NCI-H1092 treated with DMSO at 0.1 percent for 48 hours (cell line): ENCODE results near the gene HAUS8.

Source experiments
- DNase-seq: peaks from one replicate; lab custom pipeline; 2025; lab: John Stamatoyannopoulos, UW

HAUS8 gene

DNA sequence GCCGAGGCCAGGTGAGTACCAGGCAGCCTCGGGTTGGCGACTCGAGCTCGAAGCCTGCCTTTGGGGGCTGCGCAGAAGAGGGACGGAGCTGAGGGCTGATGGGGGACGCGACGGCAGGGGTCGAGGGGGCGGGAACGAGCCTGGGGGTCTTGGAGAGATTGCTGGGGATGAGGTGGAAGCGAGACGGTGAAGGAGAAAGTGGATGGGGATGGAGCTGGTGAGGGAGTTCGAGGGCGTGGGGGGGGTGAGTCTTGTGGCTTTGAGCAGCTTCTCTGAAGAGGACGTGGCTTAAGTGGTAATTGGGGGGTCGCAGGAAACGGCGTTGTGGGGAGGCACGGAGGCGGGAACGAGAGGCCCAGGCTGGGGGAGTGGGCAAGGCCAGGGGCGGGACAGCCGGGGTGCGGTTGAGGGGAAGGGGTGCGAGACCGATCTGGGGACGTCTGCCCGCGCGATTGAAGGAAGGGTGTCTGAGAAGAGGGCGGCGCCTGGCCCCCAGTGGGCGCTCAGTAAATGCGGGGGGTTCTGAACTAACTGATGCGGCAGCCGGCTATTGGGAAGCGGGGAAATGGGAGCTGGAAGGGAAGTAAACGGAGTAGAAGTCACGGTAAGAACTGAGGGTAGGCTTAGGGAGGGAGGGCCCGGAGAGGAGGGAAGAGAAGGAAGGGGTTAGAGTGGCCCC, 751 bp upstream of the HAUS8 start:
- DNase-seq = peak; percentile 31

- peak; percentile 69 for DNase-seq
Observed at GRCh38 chr19:17074634-17075034, 618 bp downstream of the HAUS8 start.

DNA sequence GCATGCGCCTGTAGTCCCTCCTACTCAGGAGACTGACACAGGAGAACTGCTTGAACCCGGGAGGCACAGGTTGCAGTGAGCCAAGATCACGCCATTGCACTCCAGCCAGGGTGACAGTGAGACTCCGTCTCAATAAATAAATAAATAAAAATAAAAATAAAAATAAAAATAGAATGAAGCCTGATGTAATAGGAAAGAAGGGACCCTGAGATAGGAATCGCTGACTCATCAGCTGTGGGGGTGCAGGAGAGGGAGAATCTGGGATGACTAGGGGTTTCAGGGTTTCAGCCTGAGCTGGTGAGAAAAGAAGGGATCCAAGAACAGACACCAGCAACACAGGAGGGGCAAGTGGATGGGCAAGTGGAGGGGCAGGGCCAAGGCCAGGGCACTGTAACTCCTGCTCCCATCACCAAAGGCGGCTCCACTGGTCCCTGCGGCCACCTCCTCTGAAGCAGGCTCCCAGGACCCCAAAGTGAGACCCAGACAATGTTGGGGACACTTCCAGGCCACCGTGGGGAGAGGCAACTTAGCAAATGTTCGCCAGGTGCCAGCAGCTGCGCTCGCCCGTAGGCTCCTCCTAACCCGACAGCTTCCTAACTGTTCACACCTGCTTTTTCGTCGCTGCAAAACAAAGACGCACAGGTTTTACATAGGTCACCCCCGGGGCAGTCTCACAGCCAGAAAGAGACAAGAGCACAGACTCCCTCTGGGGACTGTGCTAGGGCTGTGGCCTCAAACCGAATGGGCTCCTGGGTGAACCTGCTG, 1.2 kb downstream of the HAUS8 start:
- peak; percentile 18 for DNase-seq

GRCh38 chr19:17070912-17071311, 4.3 kb downstream of the HAUS8 start:
- no peak for DNase-seq

GRCh38 chr19:17070421-17070820, 4.8 kb downstream of the HAUS8 start:
- DNase-seq = no peak

DNA sequence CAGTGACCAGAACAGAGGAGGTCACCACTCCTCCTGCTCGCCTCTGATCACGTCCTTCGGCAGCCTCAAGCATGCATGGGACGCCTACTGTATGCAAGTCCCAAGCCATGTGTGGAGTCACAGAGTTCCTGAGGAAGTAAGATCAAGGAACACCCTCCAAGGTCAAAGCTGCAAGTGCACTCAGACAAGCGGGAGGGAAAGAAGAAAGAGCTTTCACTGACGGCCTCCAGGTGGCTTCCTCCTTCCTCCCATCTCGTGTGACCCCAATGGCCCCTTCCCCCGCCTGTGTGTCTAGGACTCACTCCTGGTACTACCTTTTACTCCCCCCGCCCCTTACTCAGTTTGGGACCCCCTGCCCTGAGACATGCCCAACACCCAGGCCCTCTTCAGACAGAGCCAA, 6.1 kb downstream of the HAUS8 start:
- DNase-seq = no peak

- no peak for DNase-seq
Observed at GRCh38 chr19:17063428-17063827, 11.8 kb downstream of the HAUS8 start.

- DNase-seq = no peak
Observed at GRCh38 chr19:17061691-17062090, 13.6 kb downstream of the HAUS8 start.

DNA sequence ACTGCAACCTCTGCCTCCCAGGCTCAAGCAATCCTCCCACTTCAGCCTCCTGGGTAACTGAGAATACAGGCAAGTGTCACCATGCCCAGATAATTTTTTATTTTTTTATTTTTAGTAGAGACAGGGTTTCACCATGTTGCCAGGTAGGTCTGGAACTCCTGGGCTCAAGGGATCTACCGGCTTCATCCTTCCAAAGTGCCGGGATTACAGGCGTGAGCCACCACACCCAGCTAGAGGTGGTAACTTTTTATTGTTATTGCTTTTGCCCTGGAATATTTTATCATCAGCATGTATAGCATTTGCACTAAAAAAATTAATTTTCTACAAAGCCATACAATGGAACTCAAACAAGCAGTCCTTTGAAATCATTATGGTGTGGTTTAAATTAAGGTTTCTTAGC, 14.0 kb downstream of the HAUS8 start:
- no peak for DNase-seq

GRCh38 chr19:17060802-17061201, 14.4 kb downstream of the HAUS8 start:
- no peak for DNase-seq

DNA sequence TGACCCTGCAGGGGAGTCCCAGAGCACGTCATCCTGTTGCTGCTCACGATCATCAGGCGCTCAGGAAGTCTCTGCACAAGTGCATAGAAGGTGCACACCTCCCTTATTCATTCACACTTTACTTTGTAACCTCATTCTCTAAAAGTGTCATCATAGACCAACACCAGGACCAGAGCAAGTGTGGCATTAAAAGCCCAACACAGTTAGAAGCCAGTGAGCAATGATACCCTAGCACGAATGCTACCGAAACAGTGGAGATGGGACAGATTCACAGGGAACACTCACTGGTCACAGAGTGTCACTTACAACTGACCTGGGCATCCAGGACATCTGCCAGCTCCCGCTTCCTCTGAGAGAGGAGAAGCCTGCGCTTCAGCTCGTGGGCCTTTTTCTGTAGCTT, 17.0 kb downstream of the HAUS8 start:
- no peak for DNase-seq

- DNase-seq = no peak
Observed at GRCh38 chr19:17055636-17056035, 19.6 kb downstream of the HAUS8 start.

DNA sequence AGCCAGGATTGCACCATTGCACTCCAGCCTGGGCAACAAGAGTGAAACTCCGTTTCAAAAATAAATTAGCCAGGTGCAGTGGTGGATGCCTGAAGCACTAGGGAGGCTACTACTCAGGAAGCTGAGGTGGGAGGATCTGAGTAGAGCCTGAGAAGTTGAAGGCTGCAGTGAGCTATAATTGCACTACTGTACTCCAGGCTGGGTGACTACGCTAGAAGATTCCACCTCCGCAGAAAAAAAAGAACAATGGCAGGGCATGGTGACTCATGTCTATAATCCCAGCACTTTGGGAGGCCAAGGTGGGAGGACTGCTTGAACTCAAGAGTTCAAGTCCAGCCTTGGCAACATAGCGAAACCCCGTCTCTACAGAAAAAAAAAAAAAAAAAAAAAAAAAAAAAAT, 20.5 kb downstream of the HAUS8 start:
- DNase-seq = no peak

GRCh38 chr19:17052439-17052838, 22.8 kb downstream of the HAUS8 start:
- peak; percentile 1 for DNase-seq

DNA sequence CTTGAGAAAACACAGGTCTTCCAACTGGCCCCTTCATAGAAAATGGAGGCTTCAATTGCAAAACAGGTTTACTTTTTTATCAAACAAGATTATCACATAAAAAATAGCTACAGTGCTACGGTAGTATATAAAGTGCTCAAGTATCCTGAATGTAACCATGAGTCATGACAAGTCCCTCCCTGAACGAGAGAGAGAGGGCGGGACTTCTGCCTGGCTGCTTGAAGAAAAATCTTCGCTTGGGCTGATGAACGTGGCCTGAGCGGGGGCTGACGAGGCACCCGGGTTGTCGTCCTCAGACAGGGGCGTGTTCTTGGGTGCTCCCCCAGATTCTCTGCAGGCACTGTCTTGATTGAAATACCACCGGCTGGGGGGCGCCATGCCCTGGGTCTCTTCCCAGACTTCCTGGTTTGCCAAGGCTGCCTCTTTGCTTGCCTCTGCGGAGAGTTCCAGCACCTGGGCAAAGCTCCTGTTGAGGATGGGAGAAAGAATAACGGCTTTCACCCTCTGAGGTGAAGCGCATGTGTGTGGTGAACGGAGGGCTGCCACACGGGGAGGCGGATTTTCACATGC, 25.5 kb downstream of the HAUS8 start:
- no peak for DNase-seq

DNA sequence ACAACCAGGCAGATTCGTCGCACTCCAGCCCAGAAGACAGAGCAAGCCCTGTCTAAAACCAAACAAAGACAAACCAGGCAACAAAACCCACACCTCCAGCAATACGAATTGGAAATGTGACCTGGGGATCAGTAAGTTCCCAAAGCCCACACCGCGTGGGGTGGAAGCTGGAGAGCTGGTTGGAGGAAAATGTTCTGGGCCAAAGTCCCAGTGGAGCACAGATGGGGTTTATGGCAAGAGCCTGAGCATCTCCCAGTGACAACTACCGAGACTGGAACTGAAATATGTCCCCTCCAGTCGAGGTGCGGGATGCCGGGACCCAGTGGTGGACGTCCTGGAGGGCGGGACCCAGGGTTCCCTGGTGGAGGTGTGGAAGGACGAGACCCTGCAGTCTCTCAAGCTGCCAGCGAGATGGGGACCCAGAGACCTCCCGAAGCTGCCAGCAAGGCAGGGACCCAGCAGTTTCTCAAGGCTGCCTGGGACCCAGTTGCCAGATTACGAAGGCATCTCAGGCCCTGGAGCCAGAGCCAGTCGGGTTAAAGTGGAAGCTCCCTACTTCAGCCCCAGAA, 26.3 kb downstream of the HAUS8 start:
- no peak for DNase-seq

- no peak for DNase-seq
Observed at GRCh38 chr19:17045907-17046502, 29.2 kb downstream of the HAUS8 start.

DNA sequence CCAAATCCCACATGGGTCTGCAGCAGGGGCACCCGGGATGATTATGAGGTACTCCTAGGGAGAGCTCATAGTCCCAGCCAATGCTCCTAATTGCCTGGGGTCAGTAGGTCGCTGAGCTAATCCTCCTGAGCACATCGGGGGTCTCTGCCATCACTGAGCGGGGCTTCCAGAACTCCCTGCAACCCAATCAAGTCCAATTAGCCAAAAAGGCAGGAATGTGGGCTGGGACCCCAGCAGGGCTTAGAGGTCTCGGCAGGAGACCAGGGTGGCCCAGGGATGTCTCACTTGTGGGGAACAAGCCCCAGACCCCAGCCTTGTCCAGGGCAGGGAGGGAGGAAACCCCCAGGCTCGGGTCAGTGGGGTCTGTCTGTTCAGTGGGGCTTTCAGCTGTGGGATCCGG, 31.5 kb downstream of the HAUS8 start:
- no peak for DNase-seq

GRCh38 chr19:17041976-17042375, 33.3 kb downstream of the HAUS8 start:
- DNase-seq = peak; percentile 63

DNA sequence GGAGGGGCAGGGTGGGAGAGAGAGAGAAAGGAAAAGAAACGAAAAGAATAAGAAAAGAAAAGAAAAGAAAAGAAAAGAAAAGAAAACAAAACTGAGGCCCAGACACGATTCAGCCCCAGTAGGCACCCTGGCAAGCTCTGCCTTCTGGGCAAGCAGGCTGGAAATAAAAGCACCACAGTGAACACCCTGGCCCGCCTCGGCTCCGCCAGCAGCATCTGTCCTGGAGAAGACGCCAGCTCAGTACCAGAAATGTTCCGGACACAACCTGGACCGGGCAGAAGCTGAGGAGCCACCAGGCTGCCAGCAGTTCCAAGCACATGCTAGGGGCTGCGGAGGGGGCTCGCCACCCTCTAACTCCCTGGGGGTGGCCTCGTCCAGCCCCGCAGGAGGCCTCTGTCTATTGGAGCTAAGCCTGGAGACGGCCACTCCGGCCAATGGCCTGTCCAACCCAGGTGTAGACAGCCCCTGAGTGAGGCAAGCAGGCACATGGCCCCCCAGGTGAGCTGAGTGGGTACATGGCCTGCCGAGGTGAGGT, 37.2 kb downstream of the HAUS8 start:
- no peak for DNase-seq

- no peak for DNase-seq
Observed at GRCh38 chr19:17037184-17037583, 38.1 kb downstream of the HAUS8 start.

GRCh38 chr19:17036640-17037039, 38.6 kb downstream of the HAUS8 start:
- no peak for DNase-seq
